KG1 (cell line): Measurements from ENCODE around the gene MPHOSPH6.
"Not testable (repeated sequence)": the region's sequence is repeated elsewhere in the genome, so short reads cannot be mapped to it uniquely, and the experiment has no call there.

Source experiments
- DNase-seq: peaks from one replicate; lab custom pipeline; 2025; lab: John Stamatoyannopoulos, UW

MPHOSPH6 gene

GRCh38 chr16:82118749-82119148 is 51.3 kb downstream of the MPHOSPH6 start:
- DNase-seq: no peak

- DNase-seq: no peak
Measured at GRCh38 chr16:82116535-82116934, 53.5 kb downstream of the MPHOSPH6 start.

GRCh38 chr16:82113741-82114140 is 56.3 kb downstream of the MPHOSPH6 start:
- DNase-seq: no peak

GRCh38 chr16:82111944-82112343 is 58.1 kb downstream of the MPHOSPH6 start:
- DNase-seq: no peak

- not testable (repeated sequence) for DNase-seq
Measured at GRCh38 chr16:82109266-82109665, 60.8 kb downstream of the MPHOSPH6 start.

- DNase-seq: no peak
Measured at GRCh38 chr16:82108774-82109173, 61.2 kb downstream of the MPHOSPH6 start.

GRCh38 chr16:82108100-82108499 is 61.9 kb downstream of the MPHOSPH6 start:
- DNase-seq: no peak

- no peak for DNase-seq
Measured at GRCh38 chr16:82105107-82105506, 64.9 kb downstream of the MPHOSPH6 start.
